ENCODE measurements around the gene HIGD1A.

GRCh38 chr3:42814914-42815507, 10.7 kb upstream of the HIGD1A start:
- TF ChIP-seq POLR2AphosphoS5 (IDR thresholded peaks at IDR 0.05) (peak in 1 of 3 donors; percentile 55), CTCF (IDR thresholded peaks at IDR 0.05) (no peak), POLR2A (IDR thresholded peaks at IDR 0.05) (no peak), EP300 (IDR thresholded peaks at IDR 0.05) (no peak)
